Thoracic aorta (tissue), 2 donors: ENCODE data around the gene ZHX3. TPM values are rescaled to one million over a fixed set of nuclear protein-coding genes. Genes with fewer than 3 reads are reported as not detected.
A peak's percentile ranks its signal among the peaks of the same experiment; 100 is the strongest.

ENCODE experiments used
- ATAC-seq: fragments of 150-250 bp; one replicate; pipeline ENCODE4 v1.8.0; 2017; ENCODE audit warnings: low read depth; ENCODE audit not compliant: insufficient number of reproducible peaks, low FRiP score
- DNase-seq: peaks from one replicate; pipeline ENCODE4 v3.0.0-alpha.2; 2020; ENCODE audit warnings: low spot score
- H3K27ac ChIP-seq, 2 donors: fragments of 200-600 bp; sonication (generic); 1 replicate in 1 of 2; 2 replicates in 1 of 2; pipeline ENCODE4 v1.5.1; 2016; ENCODE audit warnings: mild to moderate bottlenecking in 2 of 2, moderate library complexity in 2 of 2
- H3K27me3 ChIP-seq: fragments of 200-600 bp; sonication (generic); replicated peaks from 2 replicates; pipeline ENCODE4 v1.6.0; 2016; ENCODE audit warnings: mild to moderate bottlenecking; ENCODE audit not compliant: insufficient read depth
- H3K36me3 ChIP-seq: fragments of 200-600 bp; sonication (generic); one replicate; pipeline ENCODE4 v1.5.1; 2016
- H3K4me1 ChIP-seq, 2 donors: fragments of 200-600 bp; sonication (generic); 1 replicate in 1 of 2; 2 replicates in 1 of 2; pipeline versions ENCODE4 v1.5.1 to v1.6.0; 2016; ENCODE audit warnings: low read depth in 2 of 2, mild to moderate bottlenecking in 1 of 2; ENCODE audit not compliant: control insufficient read depth in 1 of 2
- H3K4me3 ChIP-seq: fragments of 200-600 bp; sonication (generic); 2 replicates; pipeline ENCODE4 v1.5.1; 2016; ENCODE audit warnings: mild to moderate bottlenecking
- H3K9me3 ChIP-seq: fragments of 200-600 bp; sonication (generic); 2 replicates; pipeline ENCODE4 v1.5.1; 2016
- total RNA-seq, 2 donors: library from RNA; depleted of rRNA; stranded (reverse); fragments of >200 nt; gene quantifications; one replicate each; pipeline versions ENCODE4 v1.1.0 to v1.2.3, GENCODE V29; 2016
- TF ChIP-seq, protein P1 (sequence below): fragments of 200-600 bp; sonication (generic); IDR thresholded peaks from one replicate; pipeline ENCODE4 v1.5.1; 2019; ENCODE audit warnings: antibody characterized with exemption

Gene ZHX3
- total RNA-seq, 2 donors from 2014 or later, result 60.8 to 74.9 TPM

- no peak for ATAC-seq
- Histone ChIP-seq H3K4me1 (peaks cover 38 to 94% of the 10 kb centered on the region in 2 donors), H3K36me3 (no peaks in the 10 kb centered on the region), H3K4me3 (no peak overlapping the region), H3K9me3 (no peaks in the 10 kb centered on the region), H3K27ac (no peak overlapping the region), H3K27me3 (no peaks in the 10 kb centered on the region)
- no peak for DNase-seq
- TF ChIP-seq, protein P1, sequence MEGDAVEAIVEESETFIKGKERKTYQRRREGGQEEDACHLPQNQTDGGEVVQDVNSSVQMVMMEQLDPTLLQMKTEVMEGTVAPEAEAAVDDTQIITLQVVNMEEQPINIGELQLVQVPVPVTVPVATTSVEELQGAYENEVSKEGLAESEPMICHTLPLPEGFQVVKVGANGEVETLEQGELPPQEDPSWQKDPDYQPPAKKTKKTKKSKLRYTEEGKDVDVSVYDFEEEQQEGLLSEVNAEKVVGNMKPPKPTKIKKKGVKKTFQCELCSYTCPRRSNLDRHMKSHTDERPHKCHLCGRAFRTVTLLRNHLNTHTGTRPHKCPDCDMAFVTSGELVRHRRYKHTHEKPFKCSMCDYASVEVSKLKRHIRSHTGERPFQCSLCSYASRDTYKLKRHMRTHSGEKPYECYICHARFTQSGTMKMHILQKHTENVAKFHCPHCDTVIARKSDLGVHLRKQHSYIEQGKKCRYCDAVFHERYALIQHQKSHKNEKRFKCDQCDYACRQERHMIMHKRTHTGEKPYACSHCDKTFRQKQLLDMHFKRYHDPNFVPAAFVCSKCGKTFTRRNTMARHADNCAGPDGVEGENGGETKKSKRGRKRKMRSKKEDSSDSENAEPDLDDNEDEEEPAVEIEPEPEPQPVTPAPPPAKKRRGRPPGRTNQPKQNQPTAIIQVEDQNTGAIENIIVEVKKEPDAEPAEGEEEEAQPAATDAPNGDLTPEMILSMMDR, result no peak
Observed at GRCh38 chr20:41150664-41151063, 166.9 kb downstream of the ZHX3 start.

GRCh38 chr20:41148942-41149341, 168.6 kb downstream of the ZHX3 start:
- ATAC-seq (no peak), DNase-seq (no peak)
- H3K27me3 ChIP-seq, result no peaks in the 10 kb centered on the region
- H3K9me3 ChIP-seq, result no peaks in the 10 kb centered on the region
- H3K4me1 ChIP-seq, result peaks cover 41 to 82% of the 10 kb centered on the region in 2 donors
- no peak overlapping the region for H3K4me3 ChIP-seq
- peak overlapping the region; percentile 11 to 86 for H3K27ac ChIP-seq
- TF ChIP-seq, protein P1, result no peak
- no peaks in the 10 kb centered on the region for H3K36me3 ChIP-seq

- H3K4me3 ChIP-seq, result no peak overlapping the region
- H3K27me3 ChIP-seq, result no peaks in the 10 kb centered on the region
- peaks cover 41 to 73% of the 10 kb centered on the region in 2 donors for H3K4me1 ChIP-seq
- DNase-seq (no peak), ATAC-seq (peak; percentile 40)
- H3K27ac ChIP-seq, result peak overlapping the region; percentile 73 to 86
- no peaks in the 10 kb centered on the region for H3K9me3 ChIP-seq
- TF ChIP-seq, protein P1, result no peak
- H3K36me3 ChIP-seq, result no peaks in the 10 kb centered on the region
Observed at GRCh38 chr20:41147767-41148191, 169.8 kb downstream of the ZHX3 start.

- DNase-seq, result no peak
- Histone ChIP-seq H3K36me3 (no peaks in the 10 kb centered on the region), H3K9me3 (no peaks in the 10 kb centered on the region), H3K4me1 (peaks cover 31 to 76% of the 10 kb centered on the region in 2 donors), H3K27me3 (no peaks in the 10 kb centered on the region), H3K4me3 (no peak overlapping the region), H3K27ac (peak overlapping the region; percentile 67 to 86)
- TF ChIP-seq, protein P1, result no peak
- no peak for ATAC-seq
Observed at GRCh38 chr20:41145821-41146620, 171.5 kb downstream of the ZHX3 start.

DNA sequence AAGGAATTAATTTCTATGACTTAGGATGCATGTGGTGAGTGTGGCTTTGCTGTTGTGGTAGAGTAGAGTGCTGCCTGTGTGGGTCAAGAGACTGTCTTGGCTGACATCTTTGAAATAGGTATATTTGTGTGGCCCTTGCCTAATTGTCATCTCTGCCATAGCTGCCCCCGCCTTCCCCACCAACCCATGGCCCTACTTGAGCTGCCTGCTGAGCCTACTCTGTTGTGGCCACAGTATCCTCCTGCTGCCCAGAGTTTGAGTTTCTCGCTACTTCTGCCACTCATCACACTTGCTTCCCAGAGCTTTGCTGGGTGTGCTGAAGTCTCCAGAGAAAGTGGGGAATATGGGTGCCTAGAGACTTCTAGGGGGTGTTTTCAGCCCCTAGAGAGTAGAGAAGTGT, 172.2 kb downstream of the ZHX3 start:
- ATAC-seq (no peak), DNase-seq (no peak)
- Histone ChIP-seq H3K27me3 (no peaks in the 10 kb centered on the region), H3K9me3 (no peaks in the 10 kb centered on the region), H3K4me1 (peaks cover 31 to 76% of the 10 kb centered on the region in 2 donors), H3K36me3 (no peaks in the 10 kb centered on the region), H3K4me3 (no peak overlapping the region), H3K27ac (peak overlapping the region; percentile 67 to 86)
- TF ChIP-seq, protein P1, result no peak
